ENCODE measurements around the gene UBE2E2. TPM values are rescaled to one million over a fixed set of nuclear protein-coding genes. Genes with fewer than 3 reads are reported as not detected.

The UBE2E2 gene
- total RNA-seq, 2 experiments from 2014 or later = 41.1 to 48.8 TPM

- H3K36me3 ChIP-seq (ENCODE audit: insufficient read depth, low read length) = peaks cover 48% of the 10 kb centered on the region
- no peak overlapping the region for H3K4me3 ChIP-seq (ENCODE audit: low read depth, low read length, poor library complexity, severe bottlenecking)
- no peak for TF ChIP-seq EZH2phosphoT487 (IDR thresholded peaks at IDR 0.05; ENCODE audit: borderline replicate concordance, low read depth, low read length)
- TF ChIP-seq CTCF (conservative IDR thresholded peaks at IDR 0.05; ENCODE audit: low read length) = no peak
- POLR2A ChIA-PET = interaction anchor here (0.6 to 1.0 kb wide), 4 partner anchors 10 to 251 kb away, joined by 3 to 4 read pairs (median 3); no protein-coding TSS in a partner anchor
- CTCF ChIA-PET (ENCODE audit: unreplicated experiment) = no interaction called here
- intact Hi-C loops (cut with micrococcal nuclease; ENCODE audit: unreplicated experiment) = no loop called here
- no peak overlapping the region for H3K27ac ChIP-seq (ENCODE audit: low read depth, low read length, poor library complexity, severe bottlenecking)
- no peaks in the 10 kb centered on the region for H3K9me2 ChIP-seq (ENCODE audit: insufficient read depth, low read length)
- no peak overlapping the region for H3K4me2 ChIP-seq (ENCODE audit: low read length)
- no TSS peak for BruUV-seq (replicated peaks)
- H3K79me2 ChIP-seq (ENCODE audit: insufficient read depth, low read depth, low read length) = no peaks in the 10 kb centered on the region
- no peak for DNase-seq (ENCODE audit: low spot score)
- no peaks in the 10 kb centered on the region for H4K20me1 ChIP-seq (ENCODE audit: insufficient read depth, low read length)
- peaks cover 60% of the 10 kb centered on the region for H3K9me3 ChIP-seq (ENCODE audit: low read length)
- H2AFZ ChIP-seq (ENCODE audit: low read length) = no peak overlapping the region
- no peaks in the 10 kb centered on the region for H3K4me1 ChIP-seq (ENCODE audit: insufficient read depth, low read length, poor library complexity, severe bottlenecking)
Observed at GRCh38 chr3:23481616-23482278, 278.6 kb downstream of the UBE2E2 start.

- CTCF ChIA-PET (ENCODE audit: unreplicated experiment) = no interaction called here
- intact Hi-C loops (cut with micrococcal nuclease; ENCODE audit: unreplicated experiment) = no loop called here
- peaks cover 44% of the 10 kb centered on the region for H3K9me3 ChIP-seq (ENCODE audit: low read length)
- no peak for DNase-seq (ENCODE audit: low spot score)
- no peak overlapping the region for H2AFZ ChIP-seq (ENCODE audit: low read length)
- H3K36me3 ChIP-seq (ENCODE audit: insufficient read depth, low read length) = peaks cover 33% of the 10 kb centered on the region
- no peak overlapping the region for H3K4me2 ChIP-seq (ENCODE audit: low read length)
- no TSS peak for BruUV-seq (replicated peaks)
- TF ChIP-seq CTCF (conservative IDR thresholded peaks at IDR 0.05; ENCODE audit: low read length) = no peak
- no peak for TF ChIP-seq EZH2phosphoT487 (IDR thresholded peaks at IDR 0.05; ENCODE audit: borderline replicate concordance, low read depth, low read length)
- H3K27ac ChIP-seq (ENCODE audit: low read depth, low read length, poor library complexity, severe bottlenecking) = no peak overlapping the region
- no peak overlapping the region for H3K4me3 ChIP-seq (ENCODE audit: low read depth, low read length, poor library complexity, severe bottlenecking)
- POLR2A ChIA-PET = interaction anchor here (0.8 to 0.9 kb wide), 2 partner anchors 47 to 182 kb away, joined by 3 read pairs; no protein-coding TSS in a partner anchor
- H3K79me2 ChIP-seq (ENCODE audit: insufficient read depth, low read depth, low read length) = no peaks in the 10 kb centered on the region
- H4K20me1 ChIP-seq (ENCODE audit: insufficient read depth, low read length) = no peaks in the 10 kb centered on the region
- no peaks in the 10 kb centered on the region for H3K9me2 ChIP-seq (ENCODE audit: insufficient read depth, low read length)
- no peaks in the 10 kb centered on the region for H3K4me1 ChIP-seq (ENCODE audit: insufficient read depth, low read length, poor library complexity, severe bottlenecking)
Observed at GRCh38 chr3:23484386-23484785, 281.3 kb downstream of the UBE2E2 start.

- H3K4me1 ChIP-seq (ENCODE audit: insufficient read depth, low read length, poor library complexity, severe bottlenecking) = no peaks in the 10 kb centered on the region
- intact Hi-C loops (cut with micrococcal nuclease; ENCODE audit: unreplicated experiment) = no loop called here
- TF ChIP-seq CTCF (conservative IDR thresholded peaks at IDR 0.05; ENCODE audit: low read length) (no peak), EZH2phosphoT487 (IDR thresholded peaks at IDR 0.05; ENCODE audit: borderline replicate concordance, low read depth, low read length) (no peak)
- POLR2A ChIA-PET = interaction anchor here (0.6 to 0.9 kb wide), 3 partner anchors 9 to 292 kb away, joined by 3 read pairs; no protein-coding TSS in a partner anchor
- H2AFZ ChIP-seq (ENCODE audit: low read length) = no peak overlapping the region
- no peak overlapping the region for H3K4me3 ChIP-seq (ENCODE audit: low read depth, low read length, poor library complexity, severe bottlenecking)
- no peak for DNase-seq (ENCODE audit: low spot score)
- H3K36me3 ChIP-seq (ENCODE audit: insufficient read depth, low read length) = peaks cover 25% of the 10 kb centered on the region
- BruUV-seq (replicated peaks) = no TSS peak
- no peak overlapping the region for H3K27ac ChIP-seq (ENCODE audit: low read depth, low read length, poor library complexity, severe bottlenecking)
- H3K79me2 ChIP-seq (ENCODE audit: insufficient read depth, low read depth, low read length) = no peaks in the 10 kb centered on the region
- H3K4me2 ChIP-seq (ENCODE audit: low read length) = no peak overlapping the region
- H3K9me3 ChIP-seq (ENCODE audit: low read length) = peaks cover 33% of the 10 kb centered on the region
- CTCF ChIA-PET (ENCODE audit: unreplicated experiment) = no interaction called here
- H3K9me2 ChIP-seq (ENCODE audit: insufficient read depth, low read length) = no peaks in the 10 kb centered on the region
- no peaks in the 10 kb centered on the region for H4K20me1 ChIP-seq (ENCODE audit: insufficient read depth, low read length)
Observed at GRCh38 chr3:23485922-23486321, 282.8 kb downstream of the UBE2E2 start.

Measured in OCI-LY7 (cell line).